AG09319 (cell line): Measurements from ENCODE around the gene ZFR2.

ENCODE experiments used
- DNase-seq: peaks from one replicate; pipeline ENCODE4 v3.0.0-alpha.2; 2010; ENCODE audit warnings: low read depth; ENCODE audit errors: extremely low read depth
- CTCF ChIP-seq: IDR thresholded peaks from 2 replicates; pipeline ENCODE4 v1.5.1; 2011; ENCODE audit warnings: low read depth, mild to moderate bottlenecking, inconsistent platforms, low read length, moderate library complexity

Gene ZFR2

GRCh38 chr19:3778899-3779723 is 89.7 kb downstream of the ZFR2 start:
- no peak for TF ChIP-seq CTCF
- no peak for DNase-seq

- TF ChIP-seq CTCF, result no peak
- no peak for DNase-seq
Measured at GRCh38 chr19:3778104-3778867, 90.6 kb downstream of the ZFR2 start.

GRCh38 chr19:3776479-3777040 is 92.3 kb downstream of the ZFR2 start:
- DNase-seq, result no peak
- no peak for TF ChIP-seq CTCF

- TF ChIP-seq CTCF, result no peak
Measured at GRCh38 chr19:3775831-3776230, 93.0 kb downstream of the ZFR2 start.

GRCh38 chr19:3775374-3775711 is 93.5 kb downstream of the ZFR2 start:
- TF ChIP-seq CTCF, result no peak
- no peak for DNase-seq

More at GRCh38 chr19:3775831-3776230, 93.0 kb downstream of the ZFR2 start:
- no peak for DNase-seq

GRCh38 chr19:3774621-3775373 is 94.0 kb downstream of the ZFR2 start:
- TF ChIP-seq CTCF, result no peak
- no peak for DNase-seq
